Stimulated activated naive CD4-positive, alpha-beta T cell (primary cell): Measurements from ENCODE around the gene MYOM3.
"Not testable (repeated sequence)": the region's sequence is repeated elsewhere in the genome, so short reads cannot be mapped to it uniquely, and the experiment has no call there.

Experiments used
- DNase-seq, 6 experiments: peaks; one replicate each; lab custom pipeline; 2025; lab: John Stamatoyannopoulos, UW

The MYOM3 gene

GRCh38 chr1:24030976-24031516, 80.9 kb downstream of the MYOM3 start:
- DNase-seq: not testable (repeated sequence)

GRCh38 chr1:24027838-24028468, 84.0 kb downstream of the MYOM3 start:
- peak in 2 of 6 experiments; percentile 21 to 24 for DNase-seq

- no peak for DNase-seq
These were observed 89.2 kb downstream of the MYOM3 start for GRCh38 chr1:24022581-24023361.

GRCh38 chr1:24021403-24022266, 90.3 kb downstream of the MYOM3 start:
- DNase-seq: no peak

- DNase-seq: no peak
These were observed 91.5 kb downstream of the MYOM3 start for GRCh38 chr1:24020470-24020869.

- DNase-seq: no peak
These were observed 91.9 kb downstream of the MYOM3 start for GRCh38 chr1:24020025-24020424.

- DNase-seq: no peak
These were observed 93.0 kb downstream of the MYOM3 start for GRCh38 chr1:24018611-24019580.

GRCh38 chr1:24015221-24016210, 96.4 kb downstream of the MYOM3 start:
- no peak for DNase-seq

GRCh38 chr1:24012878-24013277, 99.1 kb downstream of the MYOM3 start:
- not testable (repeated sequence) for DNase-seq

- no peak for DNase-seq
These were observed 101.3 kb downstream of the MYOM3 start for GRCh38 chr1:24010650-24011049.

- DNase-seq: no peak
These were observed 102.5 kb downstream of the MYOM3 start for GRCh38 chr1:24009406-24009805.

- DNase-seq: not testable (repeated sequence)
These were observed 103.3 kb downstream of the MYOM3 start for GRCh38 chr1:24008574-24009184.

GRCh38 chr1:24007079-24007478, 104.9 kb downstream of the MYOM3 start:
- DNase-seq: no peak
